WTC11 (cell line): ENCODE results near the gene VSX1. TPM values are rescaled to one million over a fixed set of nuclear protein-coding genes. Genes with fewer than 3 reads are reported as not detected.

Source experiments
- ATAC-seq: fragments of 200-7000 bp; cut with Tn5 transposase; 2 replicates; pipeline ENCODE4 v1.10.0; 2021; ENCODE audit warnings: mild to moderate bottlenecking, moderate library complexity
- CTCF ChIA-PET: fragments of 300-600 bp; sonication (Branson Sonifier 250); formaldehyde crosslinking; loops from one replicate; lab custom pipeline; 2021; ENCODE audit warnings: antibody characterized with exemption; lab: Charles Lee
- POLR2A ChIA-PET: fragments of 350-600 bp; sonication (Branson Sonifier 250); formaldehyde crosslinking; loops from one replicate; lab custom pipeline; 2021; ENCODE audit warnings: antibody characterized with exemption; lab: Charles Lee
- DNase-seq: peaks from one replicate; pipeline ENCODE4 v3.0.0; 2021; ENCODE audit warnings: low spot score
- H3K27ac Mint-ChIP-seq: 2 replicates; pipeline ENCODE4 v1.8.0; 2021; ENCODE audit warnings: mixed read lengths
- H3K27me3 Mint-ChIP-seq: 2 replicates; pipeline ENCODE4 v1.8.0; 2021; ENCODE audit warnings: low read depth, mild to moderate bottlenecking, moderate library complexity, mixed read lengths
- H3K36me3 Mint-ChIP-seq: 2 replicates; pipeline ENCODE4 v1.8.0; 2021; ENCODE audit warnings: mixed read lengths
- H3K4me1 Mint-ChIP-seq: 2 replicates; pipeline ENCODE4 v1.8.0; 2022; ENCODE audit warnings: mixed read lengths
- H3K4me3 Mint-ChIP-seq: 2 replicates; pipeline ENCODE4 v1.8.0; 2021; ENCODE audit warnings: mild to moderate bottlenecking, moderate library complexity, mixed read lengths
- H3K9me3 Mint-ChIP-seq: 2 replicates; pipeline ENCODE4 v1.8.0; 2021; ENCODE audit warnings: mixed read lengths
- CBFB ChIP-seq: sonication (generic); formaldehyde crosslinking; IDR thresholded peaks from 2 replicates; pipeline ENCODE4 v1.8.1; 2022; ENCODE audit warnings: mild to moderate bottlenecking, low read depth, missing genetic modification reagents
- ETV6 ChIP-seq: sonication (generic); formaldehyde crosslinking; IDR thresholded peaks from 2 replicates; pipeline ENCODE4 v1.8.1; 2022; ENCODE audit warnings: mild to moderate bottlenecking, missing genetic modification reagents
- GTF2I ChIP-seq: fragments of 250-450 bp; sonication (Bioruptor Pico); conservative IDR thresholded peaks from 2 replicates; pipeline ENCODE4 v1.4.0; 2021; ENCODE audit warnings: mild to moderate bottlenecking
- NFATC4 ChIP-seq: fragments of 250-450 bp; sonication (Bioruptor Pico); IDR thresholded peaks from 2 replicates; pipeline ENCODE4 v1.9.0; 2021; ENCODE audit warnings: mild to moderate bottlenecking
- NFE2L1 ChIP-seq: sonication (generic); formaldehyde crosslinking; IDR thresholded peaks from 2 replicates; pipeline ENCODE4 v1.8.1; 2023; ENCODE audit warnings: missing genetic modification reagents
- NR2C2 ChIP-seq: sonication (generic); formaldehyde crosslinking; IDR thresholded peaks from 2 replicates; pipeline ENCODE4 v1.8.0; 2022; ENCODE audit warnings: mild to moderate bottlenecking, missing genetic modification reagents
- SMAD4 ChIP-seq: sonication (generic); formaldehyde crosslinking; IDR thresholded peaks from 2 replicates; pipeline ENCODE4 v1.8.0; 2022; ENCODE audit warnings: mild to moderate bottlenecking, missing genetic modification reagents
- ZBTB21 ChIP-seq: sonication (generic); formaldehyde crosslinking; IDR thresholded peaks from 2 replicates; pipeline ENCODE4 v1.8.1; 2023; ENCODE audit warnings: mild to moderate bottlenecking, missing genetic modification reagents, borderline replicate concordance
- ZNF263 ChIP-seq: sonication (generic); formaldehyde crosslinking; IDR thresholded peaks from 2 replicates; pipeline ENCODE4 v1.8.1; 2022; ENCODE audit warnings: low read depth, mild to moderate bottlenecking, moderate library complexity, missing genetic modification reagents
- ZNF396 ChIP-seq: fragments of 250-450 bp; sonication (Bioruptor Pico); IDR thresholded peaks from 2 replicates; pipeline ENCODE4 v1.8.0; 2021; ENCODE audit warnings: mild to moderate bottlenecking, moderate library complexity, borderline replicate concordance
- total RNA-seq: library from RNA; stranded (reverse); gene quantifications from 3 replicates; pipeline ENCODE4 v1.2.3, GENCODE V29; 2021
- TF ChIP-seq, protein P1 (sequence below): fragments of 250-450 bp; sonication (Bioruptor Pico); IDR thresholded peaks from 2 replicates; pipeline ENCODE4 v1.8.0; 2021; ENCODE audit warnings: mild to moderate bottlenecking
- TF ChIP-seq, protein P2 (sequence below): fragments of 250-450 bp; sonication (Bioruptor Pico); IDR thresholded peaks from 2 replicates; pipeline ENCODE4 v2.1.2; 2022; ENCODE audit warnings: mild to moderate bottlenecking, moderate library complexity
- TF ChIP-seq, protein P3 (sequence below): sonication (generic); formaldehyde crosslinking; IDR thresholded peaks from 2 replicates; pipeline ENCODE4 v1.8.1; 2022; ENCODE audit warnings: missing genetic modification reagents, borderline replicate concordance
- TF ChIP-seq, protein P4 (sequence below): sonication (generic); formaldehyde crosslinking; IDR thresholded peaks from 2 replicates; pipeline ENCODE4 v1.8.1; 2023; ENCODE audit warnings: mild to moderate bottlenecking, moderate library complexity, missing genetic modification reagents
- TF ChIP-seq, protein P5 (sequence below): fragments of 250-450 bp; sonication (Bioruptor Pico); IDR thresholded peaks from 2 replicates; pipeline ENCODE4 v1.9.0; 2021; ENCODE audit warnings: mild to moderate bottlenecking
- TF ChIP-seq, protein P6 (sequence below): fragments of 250-450 bp; sonication (Bioruptor Pico); IDR thresholded peaks from 2 replicates; pipeline ENCODE4 v1.9.0; 2021; ENCODE audit warnings: mild to moderate bottlenecking, borderline replicate concordance
- TF ChIP-seq, protein P7 (sequence below): sonication (generic); formaldehyde crosslinking; IDR thresholded peaks from 2 replicates; pipeline ENCODE4 v1.8.1; 2022; ENCODE audit warnings: mild to moderate bottlenecking, moderate library complexity, missing genetic modification reagents
- TF ChIP-seq, protein P8 (sequence below): sonication (generic); formaldehyde crosslinking; IDR thresholded peaks from 2 replicates; pipeline ENCODE4 v1.8.0; 2022; ENCODE audit warnings: mild to moderate bottlenecking, missing genetic modification reagents

VSX1 gene
- total RNA-seq, 1 experiment from 2014 or later, result not detected

DNA sequence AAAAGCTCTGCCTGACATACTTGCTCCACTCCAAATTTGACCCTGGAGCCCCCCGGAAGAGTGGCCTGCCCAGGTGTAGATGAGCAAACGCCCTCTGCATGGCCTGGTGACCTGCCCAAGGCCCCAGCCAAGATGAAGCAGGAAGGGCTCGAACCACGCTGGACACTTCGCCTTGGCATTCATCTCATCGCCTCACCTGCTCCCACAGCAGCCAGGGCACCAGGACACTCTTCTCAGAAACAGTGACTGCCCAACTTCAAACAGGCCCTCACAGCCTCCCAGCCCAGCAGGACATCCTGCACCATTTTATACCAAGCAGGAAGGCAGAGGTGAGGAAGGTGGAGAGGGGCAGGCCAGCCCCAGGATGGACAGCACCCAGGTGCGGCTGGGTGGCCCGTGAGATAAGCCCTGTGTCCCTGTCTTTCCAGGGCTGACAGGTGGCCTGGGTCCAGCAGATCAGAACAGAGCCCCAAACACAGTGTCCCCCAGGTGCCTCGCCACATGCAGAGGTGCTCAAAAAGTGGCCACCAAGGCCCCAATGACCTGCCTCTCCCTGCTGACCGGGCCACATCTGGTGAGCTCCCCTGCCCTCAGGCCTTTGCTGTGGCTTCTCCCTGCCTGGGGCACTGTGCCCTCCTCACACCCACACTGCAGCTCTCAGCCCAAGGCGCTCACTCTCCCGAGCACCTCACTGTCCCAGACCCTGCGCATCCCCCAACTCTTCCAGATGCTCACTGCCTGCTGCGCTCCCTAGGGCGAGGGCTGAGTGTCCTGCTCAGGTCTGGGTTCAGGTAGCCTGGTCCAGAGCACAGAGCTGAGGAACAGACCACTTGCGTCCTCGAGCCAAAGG is 31.2 kb downstream of the VSX1 start:
- no peak for TF ChIP-seq NFATC4 (CRISPR knock-in tag)
- no peak for TF ChIP-seq ZNF263 (CRISPR knock-in tag)
- TF ChIP-seq ETV6, result no peak
- no peak for TF ChIP-seq GTF2I (CRISPR knock-in tag)
- TF ChIP-seq NR2C2 (CRISPR knock-in tag), result no peak
- TF ChIP-seq, protein P1, sequence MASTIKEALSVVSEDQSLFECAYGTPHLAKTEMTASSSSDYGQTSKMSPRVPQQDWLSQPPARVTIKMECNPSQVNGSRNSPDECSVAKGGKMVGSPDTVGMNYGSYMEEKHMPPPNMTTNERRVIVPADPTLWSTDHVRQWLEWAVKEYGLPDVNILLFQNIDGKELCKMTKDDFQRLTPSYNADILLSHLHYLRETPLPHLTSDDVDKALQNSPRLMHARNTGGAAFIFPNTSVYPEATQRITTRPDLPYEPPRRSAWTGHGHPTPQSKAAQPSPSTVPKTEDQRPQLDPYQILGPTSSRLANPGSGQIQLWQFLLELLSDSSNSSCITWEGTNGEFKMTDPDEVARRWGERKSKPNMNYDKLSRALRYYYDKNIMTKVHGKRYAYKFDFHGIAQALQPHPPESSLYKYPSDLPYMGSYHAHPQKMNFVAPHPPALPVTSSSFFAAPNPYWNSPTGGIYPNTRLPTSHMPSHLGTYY, result no peak
- TF ChIP-seq, protein P2, sequence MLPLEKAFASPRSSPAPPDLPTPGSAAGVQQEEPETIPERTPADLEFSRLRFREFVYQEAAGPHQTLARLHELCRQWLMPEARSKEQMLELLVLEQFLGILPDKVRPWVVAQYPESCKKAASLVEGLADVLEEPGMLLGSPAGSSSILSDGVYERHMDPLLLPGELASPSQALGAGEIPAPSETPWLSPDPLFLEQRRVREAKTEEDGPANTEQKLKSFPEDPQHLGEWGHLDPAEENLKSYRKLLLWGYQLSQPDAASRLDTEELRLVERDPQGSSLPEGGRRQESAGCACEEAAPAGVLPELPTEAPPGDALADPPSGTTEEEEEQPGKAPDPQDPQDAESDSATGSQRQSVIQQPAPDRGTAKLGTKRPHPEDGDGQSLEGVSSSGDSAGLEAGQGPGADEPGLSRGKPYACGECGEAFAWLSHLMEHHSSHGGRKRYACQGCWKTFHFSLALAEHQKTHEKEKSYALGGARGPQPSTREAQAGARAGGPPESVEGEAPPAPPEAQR (CRISPR knock-in tag), result no peak
- TF ChIP-seq, protein P3, sequence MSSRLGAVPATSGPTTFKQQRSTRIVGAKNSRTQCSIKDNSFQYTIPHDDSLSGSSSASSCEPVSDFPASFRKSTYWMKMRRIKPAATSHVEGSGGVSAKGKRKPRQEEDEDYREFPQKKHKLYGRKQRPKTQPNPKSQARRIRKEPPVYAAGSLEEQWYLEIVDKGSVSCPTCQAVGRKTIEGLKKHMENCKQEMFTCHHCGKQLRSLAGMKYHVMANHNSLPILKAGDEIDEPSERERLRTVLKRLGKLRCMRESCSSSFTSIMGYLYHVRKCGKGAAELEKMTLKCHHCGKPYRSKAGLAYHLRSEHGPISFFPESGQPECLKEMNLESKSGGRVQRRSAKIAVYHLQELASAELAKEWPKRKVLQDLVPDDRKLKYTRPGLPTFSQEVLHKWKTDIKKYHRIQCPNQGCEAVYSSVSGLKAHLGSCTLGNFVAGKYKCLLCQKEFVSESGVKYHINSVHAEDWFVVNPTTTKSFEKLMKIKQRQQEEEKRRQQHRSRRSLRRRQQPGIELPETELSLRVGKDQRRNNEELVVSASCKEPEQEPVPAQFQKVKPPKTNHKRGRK, result no peak
- no peak overlapping the region for H3K27ac Mint-ChIP-seq
- ChIA-PET POLR2A (no interaction called here), CTCF (no interaction called here)
- H3K36me3 Mint-ChIP-seq, result no peaks in the 10 kb centered on the region
- no peak for ATAC-seq
- H3K4me1 Mint-ChIP-seq, result 0 out of 2 replicates have a peak, but pooled peaks cover 7% of the 10 kb centered on the region
- peak; percentile 5 for DNase-seq
- peaks cover 14% of the 10 kb centered on the region for H3K27me3 Mint-ChIP-seq
- H3K4me3 Mint-ChIP-seq, result no peak overlapping the region
- H3K9me3 Mint-ChIP-seq, result no peaks in the 10 kb centered on the region

DNA sequence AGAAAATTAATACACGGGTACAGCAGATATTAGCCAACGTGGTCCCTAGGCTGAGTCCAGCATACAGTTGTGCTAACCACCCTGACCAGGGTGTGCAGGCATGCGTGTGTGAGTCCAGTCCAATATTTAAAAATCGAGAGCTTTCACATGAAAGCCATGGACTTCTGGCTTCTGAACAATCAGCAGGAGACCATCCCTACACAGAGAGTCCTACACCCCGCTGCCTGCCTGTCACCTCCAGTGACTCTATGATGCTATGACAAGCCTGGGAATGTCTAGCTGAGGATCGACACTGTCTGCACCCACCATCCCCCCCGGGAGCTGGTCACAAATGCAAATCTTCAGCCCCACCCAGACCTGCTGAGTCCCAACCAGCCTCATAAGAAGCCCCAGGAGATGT is 31.9 kb downstream of the VSX1 start:
- Mint-ChIP-seq H3K27me3 (peaks cover 8% of the 10 kb centered on the region), H3K9me3 (no peaks in the 10 kb centered on the region), H3K4me3 (no peak overlapping the region), H3K27ac (no peak overlapping the region), H3K4me1 (0 out of 2 replicates have a peak, but pooled peaks cover 7% of the 10 kb centered on the region), H3K36me3 (no peaks in the 10 kb centered on the region)
- CTCF ChIA-PET, result no interaction called here
- POLR2A ChIA-PET, result no interaction called here
- DNase-seq (no peak), ATAC-seq (no peak)
- TF ChIP-seq, protein P4, sequence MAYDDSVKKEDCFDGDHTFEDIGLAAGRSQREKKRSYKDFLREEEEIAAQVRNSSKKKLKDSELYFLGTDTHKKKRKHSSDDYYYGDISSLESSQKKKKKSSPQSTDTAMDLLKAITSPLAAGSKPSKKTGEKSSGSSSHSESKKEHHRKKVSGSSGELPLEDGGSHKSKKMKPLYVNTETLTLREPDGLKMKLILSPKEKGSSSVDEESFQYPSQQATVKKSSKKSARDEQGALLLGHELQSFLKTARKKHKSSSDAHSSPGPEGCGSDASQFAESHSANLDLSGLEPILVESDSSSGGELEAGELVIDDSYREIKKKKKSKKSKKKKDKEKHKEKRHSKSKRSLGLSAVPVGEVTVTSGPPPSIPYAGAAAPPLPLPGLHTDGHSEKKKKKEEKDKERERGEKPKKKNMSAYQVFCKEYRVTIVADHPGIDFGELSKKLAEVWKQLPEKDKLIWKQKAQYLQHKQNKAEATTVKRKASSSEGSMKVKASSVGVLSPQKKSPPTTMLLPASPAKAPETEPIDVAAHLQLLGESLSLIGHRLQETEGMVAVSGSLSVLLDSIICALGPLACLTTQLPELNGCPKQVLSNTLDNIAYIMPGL, result no peak
- TF ChIP-seq NFE2L1 (CRISPR knock-in tag) (no peak), ZBTB21 (CRISPR knock-in tag) (no peak), ZNF396 (CRISPR knock-in tag) (no peak), CBFB (no peak), ZNF263 (CRISPR knock-in tag) (no peak), SMAD4 (no peak)
- TF ChIP-seq, protein P5, sequence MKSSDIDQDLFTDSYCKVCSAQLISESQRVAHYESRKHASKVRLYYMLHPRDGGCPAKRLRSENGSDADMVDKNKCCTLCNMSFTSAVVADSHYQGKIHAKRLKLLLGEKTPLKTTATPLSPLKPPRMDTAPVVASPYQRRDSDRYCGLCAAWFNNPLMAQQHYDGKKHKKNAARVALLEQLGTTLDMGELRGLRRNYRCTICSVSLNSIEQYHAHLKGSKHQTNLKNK (CRISPR knock-in tag), result no peak
- TF ChIP-seq, protein P6, sequence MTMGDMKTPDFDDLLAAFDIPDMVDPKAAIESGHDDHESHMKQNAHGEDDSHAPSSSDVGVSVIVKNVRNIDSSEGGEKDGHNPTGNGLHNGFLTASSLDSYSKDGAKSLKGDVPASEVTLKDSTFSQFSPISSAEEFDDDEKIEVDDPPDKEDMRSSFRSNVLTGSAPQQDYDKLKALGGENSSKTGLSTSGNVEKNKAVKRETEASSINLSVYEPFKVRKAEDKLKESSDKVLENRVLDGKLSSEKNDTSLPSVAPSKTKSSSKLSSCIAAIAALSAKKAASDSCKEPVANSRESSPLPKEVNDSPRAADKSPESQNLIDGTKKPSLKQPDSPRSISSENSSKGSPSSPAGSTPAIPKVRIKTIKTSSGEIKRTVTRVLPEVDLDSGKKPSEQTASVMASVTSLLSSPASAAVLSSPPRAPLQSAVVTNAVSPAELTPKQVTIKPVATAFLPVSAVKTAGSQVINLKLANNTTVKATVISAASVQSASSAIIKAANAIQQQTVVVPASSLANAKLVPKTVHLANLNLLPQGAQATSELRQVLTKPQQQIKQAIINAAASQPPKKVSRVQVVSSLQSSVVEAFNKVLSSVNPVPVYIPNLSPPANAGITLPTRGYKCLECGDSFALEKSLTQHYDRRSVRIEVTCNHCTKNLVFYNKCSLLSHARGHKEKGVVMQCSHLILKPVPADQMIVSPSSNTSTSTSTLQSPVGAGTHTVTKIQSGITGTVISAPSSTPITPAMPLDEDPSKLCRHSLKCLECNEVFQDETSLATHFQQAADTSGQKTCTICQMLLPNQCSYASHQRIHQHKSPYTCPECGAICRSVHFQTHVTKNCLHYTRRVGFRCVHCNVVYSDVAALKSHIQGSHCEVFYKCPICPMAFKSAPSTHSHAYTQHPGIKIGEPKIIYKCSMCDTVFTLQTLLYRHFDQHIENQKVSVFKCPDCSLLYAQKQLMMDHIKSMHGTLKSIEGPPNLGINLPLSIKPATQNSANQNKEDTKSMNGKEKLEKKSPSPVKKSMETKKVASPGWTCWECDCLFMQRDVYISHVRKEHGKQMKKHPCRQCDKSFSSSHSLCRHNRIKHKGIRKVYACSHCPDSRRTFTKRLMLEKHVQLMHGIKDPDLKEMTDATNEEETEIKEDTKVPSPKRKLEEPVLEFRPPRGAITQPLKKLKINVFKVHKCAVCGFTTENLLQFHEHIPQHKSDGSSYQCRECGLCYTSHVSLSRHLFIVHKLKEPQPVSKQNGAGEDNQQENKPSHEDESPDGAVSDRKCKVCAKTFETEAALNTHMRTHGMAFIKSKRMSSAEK, result no peak
- TF ChIP-seq, protein P2 (CRISPR knock-in tag), result no peak
- TF ChIP-seq, protein P7, sequence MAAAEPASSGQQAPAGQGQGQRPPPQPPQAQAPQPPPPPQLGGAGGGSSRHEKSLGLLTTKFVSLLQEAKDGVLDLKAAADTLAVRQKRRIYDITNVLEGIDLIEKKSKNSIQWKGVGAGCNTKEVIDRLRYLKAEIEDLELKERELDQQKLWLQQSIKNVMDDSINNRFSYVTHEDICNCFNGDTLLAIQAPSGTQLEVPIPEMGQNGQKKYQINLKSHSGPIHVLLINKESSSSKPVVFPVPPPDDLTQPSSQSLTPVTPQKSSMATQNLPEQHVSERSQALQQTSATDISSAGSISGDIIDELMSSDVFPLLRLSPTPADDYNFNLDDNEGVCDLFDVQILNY (CRISPR knock-in tag), result no peak
- TF ChIP-seq, protein P8, sequence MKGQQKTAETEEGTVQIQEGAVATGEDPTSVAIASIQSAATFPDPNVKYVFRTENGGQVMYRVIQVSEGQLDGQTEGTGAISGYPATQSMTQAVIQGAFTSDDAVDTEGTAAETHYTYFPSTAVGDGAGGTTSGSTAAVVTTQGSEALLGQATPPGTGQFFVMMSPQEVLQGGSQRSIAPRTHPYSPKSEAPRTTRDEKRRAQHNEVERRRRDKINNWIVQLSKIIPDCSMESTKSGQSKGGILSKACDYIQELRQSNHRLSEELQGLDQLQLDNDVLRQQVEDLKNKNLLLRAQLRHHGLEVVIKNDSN (CRISPR knock-in tag), result no peak
